Measurements from ENCODE around the gene GSK3B. TPM values are rescaled to one million over a fixed set of nuclear protein-coding genes. Genes with fewer than 3 reads are reported as not detected.

The GSK3B gene
- total and polyA plus RNA-seq, 10 of the 15 experiments (the other 5 are each of a cell fraction or from before 2014, with no cell fraction given) = 8.5 to 49.8 (median 25.5) TPM

- no peak overlapping the region for H2AFZ ChIP-seq (ENCODE audit: control insufficient read depth, low read depth, low read length)
- FAIRE-seq (no peak), DNase-seq (ENCODE audit: low read depth, low spot score) (peak; percentile 28), ATAC-seq (peak; percentile 90)
- BruUV-seq (replicated peaks) = no TSS peak
- RAD21 ChIA-PET (ENCODE audit: unreplicated experiment) = interaction anchor here (1.1 to 1.5 kb wide), 4 partner anchors 39 to 105 kb away, joined by 3 to 5 read pairs (median 4); partner anchors contain the start of gene GSK3B
- in situ Hi-C loops (cut with MboI) (no loop called here), intact Hi-C loops (cut with micrococcal nuclease; ENCODE audit: unreplicated experiment) (loop anchor here (5.0 kb wide), 1 partner anchor 40 kb away; the partner anchor contains the start of gene GSK3B)
- CTCF ChIA-PET = interaction anchor here (0.6 to 3.4 kb wide), 4 partner anchors 15 to 160 kb away, joined by 3 to 9 read pairs (median 4); no protein-coding TSS in a partner anchor
- peak overlapping the region; percentile 27 for H3K27ac ChIP-seq (ENCODE audit: control insufficient read depth, insufficient read depth)
- POLR2A ChIA-PET = interaction anchor here (0.7 to 1.6 kb wide), 5 partner anchors 41 to 298 kb away, joined by 3 to 5 read pairs (median 4); no protein-coding TSS in a partner anchor
- SMC1A ChIA-PET (ENCODE audit: uncharacterized antibody, unreplicated experiment) = interaction anchor here (0.7 to 2.3 kb wide), 19 partner anchors 10 to 378 kb away, joined by 3 to 8 read pairs (median 4); no protein-coding TSS in a partner anchor
- H3K9me3 ChIP-seq (replicated peaks; ENCODE audit: control insufficient read depth, insufficient read depth, low read length) = peaks cover 12% of the 10 kb centered on the region
- peaks cover 90% of the 10 kb centered on the region for H3K79me2 ChIP-seq (ENCODE audit: control insufficient read depth, insufficient read depth, low read length)
- 0% methylated on average over 2 of the region's 2 CpGs for WGBS (ENCODE audit: insufficient coverage, insufficient replicate concordance, low lambda C conversion rate, missing lambda C conversion rate)
- H3K4me1 ChIP-seq (ENCODE audit: control insufficient read depth, insufficient read depth, low read length) = peaks cover 19% of the 10 kb centered on the region
- H4K20me1 ChIP-seq (ENCODE audit: control insufficient read depth, insufficient read depth) = no peaks in the 10 kb centered on the region
- H3K27me3 ChIP-seq (replicated peaks in 1 of 2; ENCODE audit: control insufficient read depth in 2 of 2, insufficient read depth in 2 of 2, low read length in 1 of 2) = no peaks in the 10 kb centered on the region
- peaks cover 0 to 2% of the 10 kb centered on the region in 2 experiments; a peak in 3 of 4 replicates for H3K36me3 ChIP-seq (ENCODE audit: control insufficient read depth in 2 of 2, insufficient read depth in 2 of 2, low read length in 1 of 2)
- peak overlapping the region; percentile 29; the same call in 1 of the 2 replicates for H3K4me3 ChIP-seq
- H3K4me2 ChIP-seq (ENCODE audit: control insufficient read depth, insufficient read depth) = peak overlapping the region; percentile 70
- no peak overlapping the region for H3K9ac ChIP-seq (ENCODE audit: control insufficient read depth, insufficient read depth, low read length)
- TF ChIP-seq YBX1 (IDR thresholded peaks at IDR 0.05) = no peak
- TF ChIP-seq IRF5 (IDR thresholded peaks at IDR 0.05; ENCODE audit: borderline replicate concordance) = no peak
- no peak for TF ChIP-seq ZBTB33 (IDR thresholded peaks at IDR 0.05)
- no peak for TF ChIP-seq ATF3 (IDR thresholded peaks at IDR 0.05; ENCODE audit: borderline replicate concordance, extremely low read depth, low read depth, low read length)
- no peak for TF ChIP-seq RAD21 (IDR thresholded peaks at IDR 0.05; ENCODE audit: insufficient read depth, low read depth, low read length)
- TF ChIP-seq RELA (IDR thresholded peaks at IDR 0.05; ENCODE audit: borderline replicate concordance, partially characterized antibody) = no peak
- peak; percentile 56; the same call in 1 of the 2 replicates for TF ChIP-seq MEF2A (IDR thresholded peaks at IDR 0.05; ENCODE audit: insufficient read depth, low read depth, low read length)
- TF ChIP-seq NR2C1 (IDR thresholded peaks at IDR 0.05) = no peak
- TF ChIP-seq MYC (IDR thresholded peaks at IDR 0.05; ENCODE audit: insufficient read depth, insufficient read length, insufficient replicate concordance, low read length, severe bottlenecking) = no peak
- TF ChIP-seq STAT3 (IDR thresholded peaks at IDR 0.05; ENCODE audit: low read depth, low read length) = no peak
- 0 out of 2 replicates have a peak, but pooled peaks have one; percentile 7 for TF ChIP-seq ATF2 (IDR thresholded peaks at IDR 0.05; ENCODE audit: low read length)
- TF ChIP-seq CHD1 (IDR thresholded peaks at IDR 0.05; ENCODE audit: low read depth, low read length) = no peak
- no peak for TF ChIP-seq ESRRA (IDR thresholded peaks at IDR 0.05; ENCODE audit: low read length)
- no peak for TF ChIP-seq CBFB (IDR thresholded peaks at IDR 0.05; ENCODE audit: low read depth)
- TF ChIP-seq E2F4 (IDR thresholded peaks at IDR 0.05; ENCODE audit: low read depth, low read length) = no peak
- TF ChIP-seq SMARCA5 (IDR thresholded peaks at IDR 0.05) = no peak
- no peak for TF ChIP-seq ZZZ3 (IDR thresholded peaks at IDR 0.05; ENCODE audit: control insufficient read depth, insufficient read length, low read depth)
- 0 out of 2 replicates have a peak, but pooled peaks have one; percentile 43 for TF ChIP-seq NFIC (IDR thresholded peaks at IDR 0.05; ENCODE audit: low read depth, low read length)
- TF ChIP-seq FOXM1 (IDR thresholded peaks at IDR 0.05; ENCODE audit: low read depth, low read length) = no peak
Observed at GRCh38 chr3:120052225-120052624, 42.0 kb downstream of the GSK3B start.
